ENCODE results near the gene E2F4.
A peak's percentile ranks its signal among the peaks of the same experiment; 100 is the strongest.

The E2F4 gene

GRCh38 chr16:67190448-67191399 is 1.2 kb upstream of the E2F4 start:
- H3K4me3 ChIP-seq (ENCODE audit: control insufficient read depth in 1 of 7, extremely low read depth in 1 of 7, insufficient read depth in 4 of 7, low read depth in 2 of 7, low read length in 6 of 7): no peak overlapping the region
- CTCF ChIA-PET: interaction anchor here (0.7 to 1.2 kb wide), 6 partner anchors 10 to 212 kb away, joined by 3 to 6 read pairs (median 3); partner anchors contain the start of gene TMEM208
- DNase-seq: no peak
- H3K9me3 ChIP-seq (ENCODE audit: control extremely low read depth in 1 of 5, control insufficient read depth in 4 of 5, insufficient read depth in 2 of 5, low read depth in 1 of 5, low read length in 4 of 5): no peaks in the 10 kb centered on the region
- H3K27ac ChIP-seq (ENCODE audit: insufficient read depth in 1 of 2, low read depth in 1 of 2, low read length in 2 of 2, poor library complexity in 1 of 2, severe bottlenecking in 2 of 2): no peak overlapping the region
- POLR2A ChIA-PET: no interaction called here
- H3K36me3 ChIP-seq (ENCODE audit: control insufficient read depth in 4 of 4, insufficient read depth in 4 of 4, low read length in 3 of 4): peaks cover 10 to 24% (median 22%) of the 10 kb centered on the region in 4 experiments
- peaks cover 0 to 4% (median 0%) of the 10 kb centered on the region in 5 experiments for H3K27me3 ChIP-seq (replicated peaks in 2 of 5; ENCODE audit: control insufficient read depth in 4 of 5, insufficient read depth in 5 of 5, low read length in 4 of 5)
- peaks cover 0 to 22% (median 19%) of the 10 kb centered on the region in 4 experiments for H3K4me1 ChIP-seq (ENCODE audit: control extremely low read depth in 1 of 4, control insufficient read depth in 4 of 4, insufficient read depth in 4 of 4, low read length in 3 of 4)
- 99% methylated on average over 10 of the region's 13 CpGs for WGBS (ENCODE audit: insufficient coverage)

- H3K27ac ChIP-seq (ENCODE audit: insufficient read depth in 1 of 2, low read depth in 1 of 2, low read length in 2 of 2, poor library complexity in 1 of 2, severe bottlenecking in 2 of 2): no peak overlapping the region
- H3K36me3 ChIP-seq (ENCODE audit: control insufficient read depth in 4 of 4, insufficient read depth in 4 of 4, low read length in 3 of 4): peaks cover 10 to 32% (median 29%) of the 10 kb centered on the region in 4 experiments
- no peaks in the 10 kb centered on the region for H3K9me3 ChIP-seq (ENCODE audit: control extremely low read depth in 1 of 5, control insufficient read depth in 4 of 5, insufficient read depth in 2 of 5, low read depth in 1 of 5, low read length in 4 of 5)
- peaks cover 0 to 22% (median 19%) of the 10 kb centered on the region in 4 experiments for H3K4me1 ChIP-seq (ENCODE audit: control extremely low read depth in 1 of 4, control insufficient read depth in 4 of 4, insufficient read depth in 4 of 4, low read length in 3 of 4)
- POLR2A ChIA-PET: interaction anchor here (1.5 kb wide), 1 partner anchor 29 kb away, joined by 3 read pairs; no protein-coding TSS in a partner anchor
- DNase-seq: no peak
- H3K27me3 ChIP-seq (replicated peaks in 2 of 5; ENCODE audit: control insufficient read depth in 4 of 5, insufficient read depth in 5 of 5, low read length in 4 of 5): peaks cover 0 to 3% (median 0%) of the 10 kb centered on the region in 5 experiments
- CTCF ChIA-PET: interaction anchor here (3.4 kb wide), 1 partner anchor 53 kb away, joined by 17 read pairs; no protein-coding TSS in a partner anchor
- 38% methylated on average over 6 of the region's 9 CpGs for WGBS (ENCODE audit: insufficient coverage)
- peak overlapping the region in 6 of 7 experiments; percentile 72 to 98 (median 92) for H3K4me3 ChIP-seq (ENCODE audit: control insufficient read depth in 1 of 7, extremely low read depth in 1 of 7, insufficient read depth in 4 of 7, low read depth in 2 of 7, low read length in 6 of 7)
These were observed 452 bp upstream of the E2F4 start for GRCh38 chr16:67191411-67191994.

- 34% methylated on average over 16 of the region's 17 CpGs for WGBS (ENCODE audit: insufficient coverage)
- H3K9me3 ChIP-seq (ENCODE audit: control extremely low read depth in 1 of 5, control insufficient read depth in 4 of 5, insufficient read depth in 2 of 5, low read depth in 1 of 5, low read length in 4 of 5): no peaks in the 10 kb centered on the region
- peaks cover 0 to 1% (median 0%) of the 10 kb centered on the region in 5 experiments for H3K27me3 ChIP-seq (replicated peaks in 2 of 5; ENCODE audit: control insufficient read depth in 4 of 5, insufficient read depth in 5 of 5, low read length in 4 of 5)
- POLR2A ChIA-PET: interaction anchor here (1.5 kb wide), 1 partner anchor 30 kb away, joined by 3 read pairs; no protein-coding TSS in a partner anchor
- no peak for DNase-seq
- peaks cover 0 to 22% (median 19%) of the 10 kb centered on the region in 4 experiments for H3K4me1 ChIP-seq (ENCODE audit: control extremely low read depth in 1 of 4, control insufficient read depth in 4 of 4, insufficient read depth in 4 of 4, low read length in 3 of 4)
- peak overlapping the region; percentile 72 to 98 (median 91) for H3K4me3 ChIP-seq (ENCODE audit: control insufficient read depth in 1 of 7, extremely low read depth in 1 of 7, insufficient read depth in 4 of 7, low read depth in 2 of 7, low read length in 6 of 7)
- CTCF ChIA-PET: interaction anchor here (0.8 to 4.8 kb wide), 10 partner anchors 10 to 250 kb away, joined by 3 to 17 read pairs (median 4); partner anchors contain the start of gene MATCAP1
- H3K36me3 ChIP-seq (ENCODE audit: control insufficient read depth in 4 of 4, insufficient read depth in 4 of 4, low read length in 3 of 4): peaks cover 14 to 45% (median 42%) of the 10 kb centered on the region in 4 experiments
- H3K27ac ChIP-seq (ENCODE audit: insufficient read depth in 1 of 2, low read depth in 1 of 2, low read length in 2 of 2, poor library complexity in 1 of 2, severe bottlenecking in 2 of 2): peak overlapping the region; percentile 66 to 90
These were observed 916 bp downstream of the E2F4 start for GRCh38 chr16:67192781-67193361.

- ChIA-PET CTCF (interaction anchor here (0.9 to 4.8 kb wide), 11 partner anchors 8 to 251 kb away, joined by 3 to 17 read pairs (median 5); partner anchors contain the start of gene TMEM208), POLR2A (no interaction called here)
- no peak for DNase-seq
- Histone ChIP-seq H3K27ac (ENCODE audit: insufficient read depth in 1 of 2, low read depth in 1 of 2, low read length in 2 of 2, poor library complexity in 1 of 2, severe bottlenecking in 2 of 2) (peak overlapping the region in 1 of 2 experiments; percentile 90), H3K4me1 (ENCODE audit: control extremely low read depth in 1 of 4, control insufficient read depth in 4 of 4, insufficient read depth in 4 of 4, low read length in 3 of 4) (peaks cover 0 to 22% (median 20%) of the 10 kb centered on the region in 4 experiments), H3K27me3 (replicated peaks in 2 of 5; ENCODE audit: control insufficient read depth in 4 of 5, insufficient read depth in 5 of 5, low read length in 4 of 5) (no peaks in the 10 kb centered on the region), H3K9me3 (ENCODE audit: control extremely low read depth in 1 of 5, control insufficient read depth in 4 of 5, insufficient read depth in 2 of 5, low read depth in 1 of 5, low read length in 4 of 5) (no peaks in the 10 kb centered on the region), H3K4me3 (ENCODE audit: control insufficient read depth in 1 of 7, extremely low read depth in 1 of 7, insufficient read depth in 4 of 7, low read depth in 2 of 7, low read length in 6 of 7) (peak overlapping the region in 3 of 7 experiments; percentile 33 to 98 (median 97)), H3K36me3 (ENCODE audit: control insufficient read depth in 4 of 4, insufficient read depth in 4 of 4, low read length in 3 of 4) (peaks cover 17 to 52% (median 45%) of the 10 kb centered on the region in 4 experiments)
These were observed 1.6 kb downstream of the E2F4 start for GRCh38 chr16:67193536-67193935.

- 100% methylated on average over 3 of the region's 6 CpGs for whole genome bisulfite sequencing (ENCODE audit: insufficient coverage)
- DNase-seq: no peak
- Histone ChIP-seq H3K36me3 (ENCODE audit: control insufficient read depth in 4 of 4, insufficient read depth in 4 of 4, low read length in 3 of 4) (peaks cover 17 to 52% (median 45%) of the 10 kb centered on the region in 4 experiments), H3K4me3 (ENCODE audit: control insufficient read depth in 1 of 7, extremely low read depth in 1 of 7, insufficient read depth in 4 of 7, low read depth in 2 of 7, low read length in 6 of 7) (no peak overlapping the region), H3K4me1 (ENCODE audit: control extremely low read depth in 1 of 4, control insufficient read depth in 4 of 4, insufficient read depth in 4 of 4, low read length in 3 of 4) (peaks cover 0 to 22% (median 20%) of the 10 kb centered on the region in 4 experiments), H3K27me3 (replicated peaks in 2 of 5; ENCODE audit: control insufficient read depth in 4 of 5, insufficient read depth in 5 of 5, low read length in 4 of 5) (no peaks in the 10 kb centered on the region), H3K9me3 (ENCODE audit: control extremely low read depth in 1 of 5, control insufficient read depth in 4 of 5, insufficient read depth in 2 of 5, low read depth in 1 of 5, low read length in 4 of 5) (no peaks in the 10 kb centered on the region), H3K27ac (ENCODE audit: insufficient read depth in 1 of 2, low read depth in 1 of 2, low read length in 2 of 2, poor library complexity in 1 of 2, severe bottlenecking in 2 of 2) (peak overlapping the region in 1 of 2 experiments; percentile 43)
- POLR2A ChIA-PET: no interaction called here
- CTCF ChIA-PET: interaction anchor here (1.0 to 4.8 kb wide), 8 partner anchors 9 to 251 kb away, joined by 3 to 17 read pairs (median 5); partner anchors contain the start of gene TMEM208
These were observed 2.3 kb downstream of the E2F4 start for GRCh38 chr16:67194260-67194659.

GRCh38 chr16:67195676-67196075 is 3.7 kb downstream of the E2F4 start:
- H3K27me3 ChIP-seq (replicated peaks in 2 of 5; ENCODE audit: control insufficient read depth in 4 of 5, insufficient read depth in 5 of 5, low read length in 4 of 5): no peaks in the 10 kb centered on the region
- H3K4me3 ChIP-seq (ENCODE audit: control insufficient read depth in 1 of 7, extremely low read depth in 1 of 7, insufficient read depth in 4 of 7, low read depth in 2 of 7, low read length in 6 of 7): no peak overlapping the region
- no peak for DNase-seq
- H3K36me3 ChIP-seq (ENCODE audit: control insufficient read depth in 4 of 4, insufficient read depth in 4 of 4, low read length in 3 of 4): peaks cover 17 to 60% (median 48%) of the 10 kb centered on the region in 4 experiments
- WGBS (ENCODE audit: insufficient coverage): 93% methylated on average over 3 of the region's 5 CpGs
- ChIA-PET CTCF (interaction anchor here (0.6 to 4.8 kb wide), 6 partner anchors 9 to 242 kb away, joined by 3 to 17 read pairs (median 4); partner anchors contain the start of gene TMEM208), POLR2A (no interaction called here)
- H3K4me1 ChIP-seq (ENCODE audit: control extremely low read depth in 1 of 4, control insufficient read depth in 4 of 4, insufficient read depth in 4 of 4, low read length in 3 of 4): peaks cover 0 to 22% (median 20%) of the 10 kb centered on the region in 4 experiments
- no peak overlapping the region for H3K27ac ChIP-seq (ENCODE audit: insufficient read depth in 1 of 2, low read depth in 1 of 2, low read length in 2 of 2, poor library complexity in 1 of 2, severe bottlenecking in 2 of 2)
- no peaks in the 10 kb centered on the region for H3K9me3 ChIP-seq (ENCODE audit: control extremely low read depth in 1 of 5, control insufficient read depth in 4 of 5, insufficient read depth in 2 of 5, low read depth in 1 of 5, low read length in 4 of 5)
